Cardiac muscle cell (in vitro differentiated cells and primary cell): ENCODE results near the gene TNFRSF4. TPM values are rescaled to one million over a fixed set of nuclear protein-coding genes. Genes with fewer than 3 reads are reported as not detected.
A peak's percentile ranks its signal among the peaks of the same experiment; 100 is the strongest.

Source experiments
- DNase-seq, 2 donors: peaks; one replicate each; pipeline versions ENCODE4 v3.0.0 to v3.0.0-alpha.2; 2010 to 2017; ENCODE audit warnings: low read depth in 1 of 2, low spot score in 1 of 2
- H3K27ac ChIP-seq: fragments of 200-600 bp; sonication (generic); 2 replicates; pipeline ENCODE4 v1.5.1; 2016
- H3K27me3 ChIP-seq: fragments of 200-600 bp; sonication (generic); 2 replicates; pipeline ENCODE4 v1.6.0; 2016; ENCODE audit warnings: control low read depth
- H3K36me3 ChIP-seq: fragments of 200-600 bp; sonication (generic); 2 replicates; pipeline ENCODE4 v1.5.1; 2016; ENCODE audit warnings: control low read depth
- H3K4me1 ChIP-seq: fragments of 200-600 bp; sonication (generic); 2 replicates; pipeline ENCODE4 v1.8.1; 2017; ENCODE audit warnings: low read depth, mild to moderate bottlenecking, mixed run types
- H3K4me3 ChIP-seq: fragments of 200-600 bp; sonication (generic); 2 replicates; pipeline ENCODE4 v1.5.1; 2016; ENCODE audit warnings: mild to moderate bottlenecking
- H3K9me3 ChIP-seq: fragments of 200-600 bp; sonication (generic); 2 replicates; pipeline ENCODE4 v1.5.1; 2017; ENCODE audit warnings: low read depth, mild to moderate bottlenecking, control low read depth
- CTCF ChIP-seq: IDR thresholded peaks from 2 replicates; pipeline ENCODE4 v1.5.1; 2012; ENCODE audit warnings: low read depth, mild to moderate bottlenecking, low read length
- polyA plus RNA-seq: library from polyadenylated mRNA; unstranded; fragments of >200 nt; fragmentation: Nextera tagmentation; extraction: Ambion mirVana; gene quantifications from 2 replicates; pipeline ENCODE4 v1.2.1, GENCODE V29; 2016
- total RNA-seq: library from RNA; depleted of rRNA; stranded (reverse); fragments of >200 nt; gene quantifications from 2 replicates; pipeline ENCODE4 v1.2.3, GENCODE V29; 2016

Gene TNFRSF4
- total and polyA plus RNA-seq, 2 experiments from 2014 or later, result not detected

GRCh38 chr1:1232208-1232795 is 18.3 kb upstream of the TNFRSF4 start, which contains the start of gene B3GALT6:
Gene B3GALT6 (plus strand): TSS chr1:1232237. CDS start chr1:1232279, 42 bp downstream.
- Histone ChIP-seq H3K9me3 (no peaks in the 10 kb centered on the region), H3K4me3 (peak within 1 kb of the TSS; percentile 96), H3K27ac (peak within 1 kb of the TSS; percentile 91), H3K36me3 (no peaks in the 10 kb centered on the region), H3K27me3 (no peaks in the 10 kb centered on the region), H3K4me1 (peaks cover 18% of the 10 kb centered on the region)
- no peak for TF ChIP-seq CTCF
- DNase-seq, result no peak

GRCh38 chr1:1231400-1232207 is 17.7 kb upstream of the TNFRSF4 start, which contains the start of gene SDF4:
Gene SDF4 (minus strand): TSS chr1:1232001. CDS start chr1:1228772, 3,229 bp downstream.
- no peak for TF ChIP-seq CTCF
- Histone ChIP-seq H3K27me3 (no peaks in the 10 kb centered on the region), H3K9me3 (no peaks in the 10 kb centered on the region), H3K27ac (peak within 1 kb of the TSS; percentile 91), H3K4me3 (peak within 1 kb of the TSS; percentile 96), H3K36me3 (no peaks in the 10 kb centered on the region), H3K4me1 (peaks cover 18% of the 10 kb centered on the region)
- peak; percentile 97 to 98 for DNase-seq

- no peaks in the 10 kb centered on the region for H3K9me3 ChIP-seq
- H3K27ac ChIP-seq, result peak overlapping the region; percentile 91
- peak overlapping the region; percentile 96 for H3K4me3 ChIP-seq
- H3K27me3 ChIP-seq, result no peaks in the 10 kb centered on the region
- peaks cover 18% of the 10 kb centered on the region for H3K4me1 ChIP-seq
- H3K36me3 ChIP-seq, result no peaks in the 10 kb centered on the region
- DNase-seq, result peak in 1 of 2 donors; percentile 66
- peak; percentile 35 for TF ChIP-seq CTCF
These were observed 16.9 kb upstream of the TNFRSF4 start for GRCh38 chr1:1230656-1231399.

GRCh38 chr1:1229770-1230169 is 15.8 kb upstream of the TNFRSF4 start:
- Histone ChIP-seq H3K36me3 (no peaks in the 10 kb centered on the region), H3K27me3 (no peaks in the 10 kb centered on the region), H3K4me3 (no peak overlapping the region), H3K4me1 (peaks cover 18% of the 10 kb centered on the region), H3K27ac (no peak overlapping the region), H3K9me3 (no peaks in the 10 kb centered on the region)
- DNase-seq, result no peak
- TF ChIP-seq CTCF, result no peak

- no peak for TF ChIP-seq CTCF
- DNase-seq, result no peak
- no peaks in the 10 kb centered on the region for H3K9me3 ChIP-seq
These were observed 14.8 kb upstream of the TNFRSF4 start for GRCh38 chr1:1228596-1229321.

More at GRCh38 chr1:1228596-1229321, 14.8 kb upstream of the TNFRSF4 start:
- Histone ChIP-seq H3K4me1 (peaks cover 18% of the 10 kb centered on the region), H3K36me3 (peaks cover under 1% of the 10 kb centered on the region), H3K27me3 (no peaks in the 10 kb centered on the region), H3K27ac (no peak overlapping the region), H3K4me3 (no peak overlapping the region)
